Upper lobe of left lung (tissue), 6 donors: ENCODE data around the gene LUZP4. TPM values are rescaled to one million over a fixed set of nuclear protein-coding genes. Genes with fewer than 3 reads are reported as not detected.
"Not testable (repeated sequence)": the region's sequence is repeated elsewhere in the genome, so short reads cannot be mapped to it uniquely, and the experiment has no call there.

Experiments
- ATAC-seq, 2 donors: fragments of 200-7000 bp; cut with Tn5 transposase; one replicate each; pipeline ENCODE4 v1.9.1; 2022; ENCODE audit warnings: mild to moderate bottlenecking in 2 of 2, moderate library complexity in 2 of 2; ENCODE audit not compliant: low FRiP score in 2 of 2
- DNase-seq, 2 donors: peaks; one replicate each; pipeline ENCODE4 v3.0.0-alpha.2; 2019 to 2020
- H3K27ac ChIP-seq, 4 donors: fragments of 200-600 bp; sonication (generic); one replicate each; pipeline ENCODE4 v1.5.1; 2016 to 2019
- H3K27me3 ChIP-seq, 4 donors: fragments of 200-600 bp; sonication (generic); one replicate each; pipeline ENCODE4 v1.5.1; 2017 to 2019
- H3K36me3 ChIP-seq, 4 donors: fragments of 200-600 bp; sonication (generic); one replicate each; pipeline ENCODE4 v1.5.1; 2016 to 2019
- H3K4me1 ChIP-seq, 4 donors: fragments of 200-600 bp; sonication (generic); one replicate each; pipeline ENCODE4 v1.5.1; 2018 to 2019
- H3K4me3 ChIP-seq, 4 donors: fragments of 200-600 bp; sonication (generic); one replicate each; pipeline ENCODE4 v1.5.1; 2017 to 2019; ENCODE audit warnings: mild to moderate bottlenecking in 2 of 4, moderate library complexity in 1 of 4
- H3K9me3 ChIP-seq, 4 donors: fragments of 200-600 bp; sonication (generic); one replicate each; pipeline ENCODE4 v1.5.1; 2018 to 2019
- EP300 ChIP-seq, 4 donors: sonication (generic); formaldehyde crosslinking; IDR thresholded peaks; one replicate each; pipeline ENCODE4 v1.5.1; 2017; ENCODE audit warnings: antibody characterized with exemption in 4 of 4, control low read depth in 2 of 4
- POLR2A ChIP-seq, 4 donors: fragments of 450-650 bp; IDR thresholded peaks; one replicate each; pipeline ENCODE4 v1.5.1; 2016 to 2017; ENCODE audit warnings: antibody characterized with exemption in 4 of 4, mild to moderate bottlenecking in 2 of 4
- POLR2AphosphoS5 ChIP-seq, 2 donors: sonication (generic); formaldehyde crosslinking; IDR thresholded peaks; one replicate each; pipeline ENCODE4 v1.5.1; 2017; ENCODE audit warnings: antibody characterized with exemption in 2 of 2
- WGBS, 2 donors: methylation state at CpG; one replicate each; pipeline ENCODE4 v1.1.5; 2017 to 2018; 5-methylcytosine and 5-hydroxymethylcytosine counted together
- total RNA-seq, 6 donors: library from RNA; depleted of rRNA in 4 of 6; stranded (reverse); fragments of >200 nt in 4 of 6; gene quantifications; one replicate each; pipeline versions ENCODE4 v1.1.0 to v1.2.1, GENCODE V29; 2016 to 2021
- TF ChIP-seq, protein P1 (sequence below), 6 experiments: fragments of 450-650 bp in 4 of 6; fragments of 200-600 bp in 2 of 6; sonication (generic) in 2 of 6; IDR thresholded peaks; one replicate each; pipeline ENCODE4 v1.5.1; 2016 to 2019; ENCODE audit warnings: antibody characterized with exemption in 6 of 6
- donor health status: DM: no; HTN: no; CAD: no; lungs with moderate emphysema.
- donor health status: DM: no; HTN: yes; CAD: no; lungs with severe emphysema.

LUZP4 gene
- total RNA-seq, 6 donors from 2014 or later, result not detected

DNA sequence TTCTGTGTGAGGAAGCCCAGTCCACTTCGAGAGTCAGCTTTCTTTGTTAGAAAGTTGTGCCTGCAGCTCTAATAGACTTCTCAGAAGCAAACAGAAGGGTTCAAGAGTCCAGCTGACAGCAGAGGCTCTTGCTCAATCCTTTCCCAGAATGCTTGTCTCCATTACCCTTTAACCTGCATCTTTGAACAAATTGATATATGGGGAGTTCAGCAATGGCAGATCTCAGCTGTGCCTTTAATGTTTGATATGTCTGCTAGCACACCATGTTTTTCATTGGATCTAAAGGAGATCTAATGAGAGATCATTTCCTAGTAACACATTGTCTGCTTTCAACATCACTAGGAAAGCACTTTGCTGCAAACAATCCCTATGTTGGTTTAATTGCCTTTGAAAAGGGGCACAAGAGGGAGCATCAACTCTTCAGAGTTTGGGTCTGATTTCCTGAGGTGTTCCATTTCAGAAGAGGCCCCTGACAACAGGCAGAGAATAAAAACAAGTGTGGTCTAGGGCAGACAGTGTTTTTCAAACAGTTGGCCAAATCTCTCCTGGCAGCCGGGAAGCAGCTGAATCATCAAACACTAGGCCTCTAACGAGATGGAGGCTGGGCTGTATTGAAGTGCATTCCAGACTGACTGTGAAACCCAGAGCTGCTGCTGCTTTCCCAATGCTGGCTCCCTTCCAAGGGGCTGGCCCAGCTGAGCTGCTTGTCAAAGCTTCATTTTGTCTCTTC, 55.5 kb downstream of the LUZP4 start:
- 31 to 38% methylated on average over 2 to 3 of the region's 3 CpGs for WGBS, 2 donors
- TF ChIP-seq POLR2AphosphoS5 (IDR thresholded peaks at IDR 0.05) (peak in 1 of 2 donors; percentile 49), EP300 (IDR thresholded peaks at IDR 0.05) (peak in 1 of 4 donors; percentile 45), POLR2A (IDR thresholded peaks at IDR 0.05) (no peak)
- TF ChIP-seq, protein P1, sequence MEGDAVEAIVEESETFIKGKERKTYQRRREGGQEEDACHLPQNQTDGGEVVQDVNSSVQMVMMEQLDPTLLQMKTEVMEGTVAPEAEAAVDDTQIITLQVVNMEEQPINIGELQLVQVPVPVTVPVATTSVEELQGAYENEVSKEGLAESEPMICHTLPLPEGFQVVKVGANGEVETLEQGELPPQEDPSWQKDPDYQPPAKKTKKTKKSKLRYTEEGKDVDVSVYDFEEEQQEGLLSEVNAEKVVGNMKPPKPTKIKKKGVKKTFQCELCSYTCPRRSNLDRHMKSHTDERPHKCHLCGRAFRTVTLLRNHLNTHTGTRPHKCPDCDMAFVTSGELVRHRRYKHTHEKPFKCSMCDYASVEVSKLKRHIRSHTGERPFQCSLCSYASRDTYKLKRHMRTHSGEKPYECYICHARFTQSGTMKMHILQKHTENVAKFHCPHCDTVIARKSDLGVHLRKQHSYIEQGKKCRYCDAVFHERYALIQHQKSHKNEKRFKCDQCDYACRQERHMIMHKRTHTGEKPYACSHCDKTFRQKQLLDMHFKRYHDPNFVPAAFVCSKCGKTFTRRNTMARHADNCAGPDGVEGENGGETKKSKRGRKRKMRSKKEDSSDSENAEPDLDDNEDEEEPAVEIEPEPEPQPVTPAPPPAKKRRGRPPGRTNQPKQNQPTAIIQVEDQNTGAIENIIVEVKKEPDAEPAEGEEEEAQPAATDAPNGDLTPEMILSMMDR (IDR thresholded peaks at IDR 0.05), result no peak
- no peak overlapping the region for H3K4me3 ChIP-seq
- H3K9me3 ChIP-seq, result no peaks in the 10 kb centered on the region
- DNase-seq (peak in 1 of 2 donors; percentile 90), ATAC-seq (peak; percentile 91 to 94)
- H3K27ac ChIP-seq, result peak overlapping the region; percentile 62 to 80 (median 70)
- H3K4me1 ChIP-seq, result peaks cover 0 to 15% (median 10%) of the 10 kb centered on the region in 4 donors
- H3K27me3 ChIP-seq, result no peaks in the 10 kb centered on the region
- H3K36me3 ChIP-seq, result no peaks in the 10 kb centered on the region

DNA sequence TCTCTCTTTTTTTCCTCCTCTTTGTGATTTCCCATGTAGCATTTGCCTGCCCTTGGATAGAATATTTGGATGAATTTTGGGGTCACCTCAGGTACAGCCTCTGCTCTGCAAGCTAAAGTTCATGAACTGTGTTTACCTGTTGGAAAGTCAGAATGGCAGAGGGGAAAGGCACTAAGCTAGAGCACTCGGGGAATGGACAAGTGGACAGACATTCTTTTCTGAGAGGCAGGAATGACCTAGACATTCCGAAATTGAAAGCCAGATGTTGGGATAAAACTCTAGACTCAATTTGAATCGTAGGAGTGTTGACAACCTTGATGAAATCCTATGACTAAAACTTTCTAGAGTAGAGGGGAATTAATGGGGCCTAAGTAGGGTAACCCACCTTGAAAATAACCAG, 56.1 kb downstream of the LUZP4 start:
- H3K36me3 ChIP-seq, result no peaks in the 10 kb centered on the region
- WGBS, 2 donors, result 23 to 43% methylated on average over 3 of the region's 3 CpGs
- H3K4me3 ChIP-seq, result no peak overlapping the region
- peaks cover 0 to 15% (median 10%) of the 10 kb centered on the region in 4 donors for H3K4me1 ChIP-seq
- TF ChIP-seq POLR2A (IDR thresholded peaks at IDR 0.05) (no peak), POLR2AphosphoS5 (IDR thresholded peaks at IDR 0.05) (no peak), EP300 (IDR thresholded peaks at IDR 0.05) (no peak)
- TF ChIP-seq, protein P1 (IDR thresholded peaks at IDR 0.05), result no peak
- no peaks in the 10 kb centered on the region for H3K27me3 ChIP-seq
- peak overlapping the region; percentile 62 to 80 (median 70) for H3K27ac ChIP-seq
- DNase-seq (no peak), ATAC-seq (peak; percentile 35 to 59)
- H3K9me3 ChIP-seq, result no peaks in the 10 kb centered on the region

DNA sequence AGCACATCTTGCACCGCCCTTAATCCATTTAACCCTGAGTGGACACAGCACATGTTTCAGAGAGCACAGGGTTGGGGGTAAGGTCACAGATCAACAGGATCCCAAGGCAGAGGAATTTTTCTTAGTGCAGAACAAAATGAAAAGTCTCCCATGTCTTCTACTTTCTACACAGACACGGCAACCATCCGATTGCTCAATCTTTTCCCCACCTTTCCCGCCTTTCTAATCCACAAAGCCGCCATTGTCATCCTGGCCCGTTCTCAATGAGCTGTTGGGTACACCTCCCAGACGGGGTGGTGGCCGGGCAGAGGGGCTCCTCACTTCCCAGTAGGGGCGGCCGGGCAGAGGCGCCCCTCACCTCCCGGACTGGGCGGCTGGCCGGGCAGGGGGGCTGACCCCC, 57.2 kb downstream of the LUZP4 start:
- not testable (repeated sequence) for H3K27ac ChIP-seq, ATAC-seq, H3K4me3 ChIP-seq, DNase-seq, H3K36me3 ChIP-seq, H3K27me3 ChIP-seq, H3K9me3 ChIP-seq
- peaks cover 0 to 15% (median 10%) of the 10 kb centered on the region in 4 donors for H3K4me1 ChIP-seq
- 90 to 100% methylated on average over 4 to 5 of the region's 14 CpGs for WGBS, 2 donors

DNA sequence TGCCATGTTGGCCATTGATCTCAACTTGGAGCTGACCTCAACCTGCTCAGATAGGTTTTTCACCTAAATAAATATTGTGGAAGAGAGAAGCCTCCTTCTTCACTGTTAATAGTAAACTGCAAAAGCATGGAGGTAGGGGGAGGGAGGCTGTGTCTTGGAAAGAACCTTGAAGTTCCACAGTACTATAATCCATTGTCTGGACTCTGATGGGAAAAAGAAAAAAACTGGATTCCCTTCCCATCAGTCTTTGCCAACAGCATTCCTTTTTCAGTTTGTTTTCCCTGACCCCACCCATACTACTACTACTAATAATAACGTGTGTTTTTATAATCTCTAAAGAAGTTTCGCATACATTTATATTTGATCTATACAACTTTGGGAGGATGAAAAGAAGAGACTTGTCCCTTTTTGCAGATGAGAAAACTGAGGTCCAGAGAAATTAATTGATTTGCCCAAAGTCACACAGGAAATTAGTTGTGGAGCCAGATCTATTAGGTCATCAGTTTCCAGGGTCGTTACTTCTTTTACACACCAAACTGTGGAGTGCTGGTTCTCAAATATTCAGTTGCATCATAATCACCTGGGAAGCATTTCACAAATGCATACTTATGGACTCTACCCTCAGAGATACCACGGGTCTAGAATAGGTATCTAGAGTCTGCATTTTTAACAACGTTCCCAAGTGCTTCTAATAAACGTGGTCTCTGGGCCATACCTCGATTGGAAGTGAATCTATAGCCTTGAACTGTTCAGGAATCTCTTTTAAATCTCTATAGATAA, 59.1 kb downstream of the LUZP4 start:
- Histone ChIP-seq H3K36me3 (no peaks in the 10 kb centered on the region), H3K4me3 (no peak overlapping the region), H3K4me1 (peaks cover 0 to 15% (median 10%) of the 10 kb centered on the region in 4 donors), H3K9me3 (no peaks in the 10 kb centered on the region), H3K27me3 (no peaks in the 10 kb centered on the region), H3K27ac (no peak overlapping the region)
- DNase-seq (no peak), ATAC-seq (no peak)
- 68 to 74% methylated on average over 7 of the region's 7 CpGs for WGBS, 2 donors
- TF ChIP-seq, protein P1 (IDR thresholded peaks at IDR 0.05), result no peak
- no peak for TF ChIP-seq EP300 (IDR thresholded peaks at IDR 0.05)
- TF ChIP-seq POLR2AphosphoS5 (IDR thresholded peaks at IDR 0.05), result no peak
- no peak for TF ChIP-seq POLR2A (IDR thresholded peaks at IDR 0.05)

DNA sequence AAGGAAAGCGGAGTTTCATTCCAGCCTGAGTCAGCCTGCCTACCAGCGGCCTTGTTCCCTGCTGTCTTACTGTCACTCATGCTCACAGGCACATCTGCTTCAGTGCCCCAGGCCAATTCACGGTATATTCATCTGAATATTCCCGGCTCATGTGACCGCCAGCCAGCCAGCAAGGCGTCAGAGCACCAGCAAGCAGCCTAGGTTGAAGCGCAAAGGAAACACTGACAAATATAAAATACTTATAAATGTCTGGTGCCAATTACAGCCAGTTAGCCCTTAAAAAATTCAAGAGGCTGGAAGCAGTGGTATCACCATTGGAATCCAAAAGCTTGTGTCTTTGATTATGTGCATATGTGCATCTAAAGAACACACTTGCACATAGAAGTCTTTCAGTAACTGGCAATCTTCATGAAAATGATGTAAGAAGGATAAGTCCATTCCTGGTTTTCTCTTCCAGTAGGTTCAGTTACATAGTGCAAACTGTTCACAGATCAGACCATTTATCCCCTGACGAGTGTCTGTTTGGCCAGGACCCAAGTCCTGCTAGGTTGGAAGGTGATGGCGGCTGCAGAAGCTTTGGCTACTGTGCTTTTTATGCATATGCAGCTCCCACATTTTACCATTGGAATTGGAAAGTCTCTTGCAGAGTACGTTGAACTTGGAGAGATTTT, 61.3 kb downstream of the LUZP4 start:
- DNase-seq (no peak), ATAC-seq (no peak)
- 66 to 70% methylated on average over 4 to 10 of the region's 10 CpGs for WGBS, 2 donors
- TF ChIP-seq EP300 (IDR thresholded peaks at IDR 0.05), result no peak
- no peak for TF ChIP-seq POLR2AphosphoS5 (IDR thresholded peaks at IDR 0.05)
- no peak for TF ChIP-seq POLR2A (IDR thresholded peaks at IDR 0.05)
- TF ChIP-seq, protein P1 (IDR thresholded peaks at IDR 0.05), result no peak
- Histone ChIP-seq H3K4me1 (no peaks in the 10 kb centered on the region), H3K27me3 (no peaks in the 10 kb centered on the region), H3K4me3 (no peak overlapping the region), H3K36me3 (no peaks in the 10 kb centered on the region), H3K9me3 (no peaks in the 10 kb centered on the region), H3K27ac (no peak overlapping the region)
